ENCODE measurements around the gene TRIM52. TPM values are rescaled to one million over a fixed set of nuclear protein-coding genes. Genes with fewer than 3 reads are reported as not detected.

The TRIM52 gene
- total and polyA plus RNA-seq, 9 of the 15 experiments (the other 6 are each of a cell fraction or from before 2014, with no cell fraction given) = 3.3 to 21.9 (median 13.5) TPM

DNA sequence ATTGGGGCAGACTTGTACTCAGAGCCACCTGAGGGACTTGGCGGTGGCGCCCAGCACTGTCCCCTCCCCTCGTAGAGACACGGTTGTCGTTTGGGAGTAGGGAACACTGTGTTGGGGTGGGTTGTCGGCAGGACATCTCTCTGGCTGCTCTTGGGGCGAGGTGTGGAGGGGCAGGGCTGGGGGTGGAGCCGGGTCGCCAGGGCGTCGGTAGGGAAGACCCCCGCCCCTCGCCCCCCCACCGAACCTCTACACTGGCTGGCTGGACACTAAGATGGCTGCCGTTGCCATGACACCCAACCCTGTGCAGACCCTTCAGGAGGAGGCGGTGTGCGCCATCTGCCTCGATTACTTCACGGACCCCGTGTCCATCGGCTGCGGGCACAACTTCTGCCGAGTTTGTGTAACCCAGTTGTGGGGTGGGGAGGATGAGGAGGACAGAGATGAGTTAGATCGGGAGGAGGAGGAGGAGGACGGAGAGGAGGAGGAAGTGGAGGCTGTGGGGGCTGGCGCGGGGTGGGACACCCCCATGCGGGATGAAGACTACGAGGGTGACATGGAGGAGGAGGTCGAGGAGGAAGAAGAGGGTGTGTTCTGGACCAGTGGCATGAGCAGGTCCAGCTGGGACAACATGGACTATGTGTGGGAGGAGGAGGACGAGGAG lies 37.1 kb downstream of the TRIM52 start (continued):
- TF ChIP-seq, protein P1, sequence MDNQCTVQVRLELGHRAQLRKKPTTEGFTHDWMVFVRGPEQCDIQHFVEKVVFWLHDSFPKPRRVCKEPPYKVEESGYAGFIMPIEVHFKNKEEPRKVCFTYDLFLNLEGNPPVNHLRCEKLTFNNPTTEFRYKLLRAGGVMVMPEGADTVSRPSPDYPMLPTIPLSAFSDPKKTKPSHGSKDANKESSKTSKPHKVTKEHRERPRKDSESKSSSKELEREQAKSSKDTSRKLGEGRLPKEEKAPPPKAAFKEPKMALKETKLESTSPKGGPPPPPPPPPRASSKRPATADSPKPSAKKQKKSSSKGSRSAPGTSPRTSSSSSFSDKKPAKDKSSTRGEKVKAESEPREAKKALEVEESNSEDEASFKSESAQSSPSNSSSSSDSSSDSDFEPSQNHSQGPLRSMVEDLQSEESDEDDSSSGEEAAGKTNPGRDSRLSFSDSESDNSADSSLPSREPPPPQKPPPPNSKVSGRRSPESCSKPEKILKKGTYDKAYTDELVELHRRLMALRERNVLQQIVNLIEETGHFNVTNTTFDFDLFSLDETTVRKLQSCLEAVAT (IDR thresholded peaks at IDR 0.05) = no peak
- TF ChIP-seq, protein P2, sequence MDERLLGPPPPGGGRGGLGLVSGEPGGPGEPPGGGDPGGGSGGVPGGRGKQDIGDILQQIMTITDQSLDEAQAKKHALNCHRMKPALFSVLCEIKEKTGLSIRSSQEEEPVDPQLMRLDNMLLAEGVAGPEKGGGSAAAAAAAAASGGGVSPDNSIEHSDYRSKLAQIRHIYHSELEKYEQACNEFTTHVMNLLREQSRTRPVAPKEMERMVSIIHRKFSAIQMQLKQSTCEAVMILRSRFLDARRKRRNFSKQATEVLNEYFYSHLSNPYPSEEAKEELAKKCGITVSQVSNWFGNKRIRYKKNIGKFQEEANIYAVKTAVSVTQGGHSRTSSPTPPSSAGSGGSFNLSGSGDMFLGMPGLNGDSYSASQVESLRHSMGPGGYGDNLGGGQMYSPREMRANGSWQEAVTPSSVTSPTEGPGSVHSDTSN (CRISPR knock-in tag; IDR thresholded peaks at IDR 0.05; ENCODE audit: low read depth) = no peak
- TF ChIP-seq, protein P2 (tag; conservative IDR thresholded peaks at IDR 0.05; ENCODE audit: low read depth) = no peak
- TF ChIP-seq ZNF184 (CRISPR knock-in tag; IDR thresholded peaks at IDR 0.05) = no peak
- TF ChIP-seq, protein P3, sequence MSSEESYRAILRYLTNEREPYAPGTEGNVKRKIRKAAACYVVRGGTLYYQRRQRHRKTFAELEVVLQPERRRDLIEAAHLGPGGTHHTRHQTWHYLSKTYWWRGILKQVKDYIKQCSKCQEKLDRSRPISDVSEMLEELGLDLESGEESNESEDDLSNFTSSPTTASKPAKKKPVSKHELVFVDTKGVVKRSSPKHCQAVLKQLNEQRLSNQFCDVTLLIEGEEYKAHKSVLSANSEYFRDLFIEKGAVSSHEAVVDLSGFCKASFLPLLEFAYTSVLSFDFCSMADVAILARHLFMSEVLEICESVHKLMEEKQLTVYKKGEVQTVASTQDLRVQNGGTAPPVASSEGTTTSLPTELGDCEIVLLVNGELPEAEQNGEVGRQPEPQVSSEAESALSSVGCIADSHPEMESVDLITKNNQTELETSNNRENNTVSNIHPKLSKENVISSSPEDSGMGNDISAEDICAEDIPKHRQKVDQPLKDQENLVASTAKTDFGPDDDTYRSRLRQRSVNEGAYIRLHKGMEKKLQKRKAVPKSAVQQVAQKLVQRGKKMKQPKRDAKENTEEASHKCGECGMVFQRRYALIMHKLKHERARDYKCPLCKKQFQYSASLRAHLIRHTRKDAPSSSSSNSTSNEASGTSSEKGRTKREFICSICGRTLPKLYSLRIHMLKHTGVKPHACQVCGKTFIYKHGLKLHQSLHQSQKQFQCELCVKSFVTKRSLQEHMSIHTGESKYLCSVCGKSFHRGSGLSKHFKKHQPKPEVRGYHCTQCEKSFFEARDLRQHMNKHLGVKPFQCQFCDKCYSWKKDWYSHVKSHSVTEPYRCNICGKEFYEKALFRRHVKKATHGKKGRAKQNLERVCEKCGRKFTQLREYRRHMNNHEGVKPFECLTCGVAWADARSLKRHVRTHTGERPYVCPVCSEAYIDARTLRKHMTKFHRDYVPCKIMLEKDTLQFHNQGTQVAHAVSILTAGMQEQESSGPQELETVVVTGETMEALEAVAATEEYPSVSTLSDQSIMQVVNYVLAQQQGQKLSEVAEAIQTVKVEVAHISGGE (CRISPR knock-in tag; IDR thresholded peaks at IDR 0.05) = peak in 1 of 3 experiments; percentile 3; a peak in 1 of 6 replicates
- TF ChIP-seq NCOA6 (IDR thresholded peaks at IDR 0.05) = no peak
- TF ChIP-seq ZNF780A (CRISPR knock-in tag; IDR thresholded peaks at IDR 0.05) = no peak
- TF ChIP-seq, protein P4, sequence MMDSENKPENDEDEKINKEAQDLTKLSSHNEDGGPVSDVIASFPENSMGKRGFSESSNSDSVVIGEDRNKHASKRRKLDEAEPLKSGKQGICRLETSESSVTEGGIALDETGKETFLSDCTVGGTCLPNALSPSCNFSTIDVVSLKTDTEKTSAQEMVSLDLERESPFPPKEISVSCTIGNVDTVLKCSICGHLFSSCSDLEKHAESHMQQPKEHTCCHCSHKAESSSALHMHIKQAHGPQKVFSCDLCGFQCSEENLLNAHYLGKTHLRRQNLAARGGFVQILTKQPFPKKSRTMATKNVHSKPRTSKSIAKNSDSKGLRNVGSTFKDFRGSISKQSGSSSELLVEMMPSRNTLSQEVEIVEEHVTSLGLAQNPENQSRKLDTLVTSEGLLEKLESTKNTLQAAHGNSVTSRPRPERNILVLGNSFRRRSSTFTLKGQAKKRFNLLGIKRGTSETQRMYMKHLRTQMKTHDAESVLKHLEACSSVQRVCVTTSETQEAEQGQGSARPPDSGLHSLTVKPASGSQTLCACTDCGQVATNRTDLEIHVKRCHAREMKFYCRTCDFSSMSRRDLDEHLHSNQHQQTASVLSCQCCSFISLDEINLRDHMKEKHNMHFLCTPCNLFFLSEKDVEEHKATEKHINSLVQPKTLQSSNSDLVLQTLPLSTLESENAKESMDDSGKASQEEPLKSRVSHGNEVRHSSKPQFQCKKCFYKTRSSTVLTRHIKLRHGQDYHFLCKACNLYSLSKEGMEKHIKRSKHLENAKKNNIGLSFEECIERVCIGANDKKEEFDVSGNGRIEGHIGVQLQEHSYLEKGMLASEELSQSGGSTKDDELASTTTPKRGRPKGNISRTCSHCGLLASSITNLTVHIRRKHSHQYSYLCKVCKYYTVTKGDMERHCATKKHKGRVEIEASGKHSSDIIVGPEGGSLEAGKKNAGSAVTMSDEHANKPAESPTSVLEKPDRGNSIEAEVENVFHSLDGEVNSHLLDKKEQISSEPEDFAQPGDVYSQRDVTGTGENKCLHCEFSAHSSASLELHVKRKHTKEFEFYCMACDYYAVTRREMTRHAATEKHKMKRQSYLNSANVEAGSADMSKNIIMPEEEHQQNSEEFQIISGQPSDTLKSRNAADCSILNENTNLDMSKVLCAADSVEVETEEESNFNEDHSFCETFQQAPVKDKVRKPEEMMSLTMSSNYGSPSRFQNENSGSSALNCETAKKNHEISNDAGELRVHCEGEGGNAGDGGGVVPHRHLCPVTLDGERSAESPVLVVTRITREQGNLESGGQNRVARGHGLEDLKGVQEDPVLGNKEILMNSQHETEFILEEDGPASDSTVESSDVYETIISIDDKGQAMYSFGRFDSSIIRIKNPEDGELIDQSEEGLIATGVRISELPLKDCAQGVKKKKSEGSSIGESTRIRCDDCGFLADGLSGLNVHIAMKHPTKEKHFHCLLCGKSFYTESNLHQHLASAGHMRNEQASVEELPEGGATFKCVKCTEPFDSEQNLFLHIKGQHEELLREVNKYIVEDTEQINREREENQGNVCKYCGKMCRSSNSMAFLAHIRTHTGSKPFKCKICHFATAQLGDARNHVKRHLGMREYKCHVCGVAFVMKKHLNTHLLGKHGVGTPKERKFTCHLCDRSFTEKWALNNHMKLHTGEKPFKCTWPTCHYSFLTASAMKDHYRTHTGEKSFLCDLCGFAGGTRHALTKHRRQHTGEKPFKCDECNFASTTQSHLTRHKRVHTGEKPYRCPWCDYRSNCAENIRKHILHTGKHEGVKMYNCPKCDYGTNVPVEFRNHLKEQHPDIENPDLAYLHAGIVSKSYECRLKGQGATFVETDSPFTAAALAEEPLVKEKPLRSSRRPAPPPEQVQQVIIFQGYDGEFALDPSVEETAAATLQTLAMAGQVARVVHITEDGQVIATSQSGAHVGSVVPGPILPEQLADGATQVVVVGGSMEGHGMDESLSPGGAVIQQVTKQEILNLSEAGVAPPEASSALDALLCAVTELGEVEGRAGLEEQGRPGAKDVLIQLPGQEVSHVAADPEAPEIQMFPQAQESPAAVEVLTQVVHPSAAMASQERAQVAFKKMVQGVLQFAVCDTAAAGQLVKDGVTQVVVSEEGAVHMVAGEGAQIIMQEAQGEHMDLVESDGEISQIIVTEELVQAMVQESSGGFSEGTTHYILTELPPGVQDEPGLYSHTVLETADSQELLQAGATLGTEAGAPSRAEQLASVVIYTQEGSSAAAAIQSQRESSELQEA (IDR thresholded peaks at IDR 0.05; ENCODE audit: low read depth) = peak; percentile 48; the same call in 1 of the 2 replicates
- no peak for TF ChIP-seq HEY1 (CRISPR knock-in tag; IDR thresholded peaks at IDR 0.05; ENCODE audit: borderline replicate concordance)
- TF ChIP-seq BRD4 (IDR thresholded peaks at IDR 0.05) = no peak
- TF ChIP-seq ZNF551 (CRISPR knock-in tag; IDR thresholded peaks at IDR 0.05) = no peak
